ENCODE measurements around the gene KCNQ1. TPM values are rescaled to one million over a fixed set of nuclear protein-coding genes. Genes with fewer than 3 reads are reported as not detected.

KCNQ1 gene
- polyA plus RNA-seq, 1 donor from 2014 or later: not detected

DNA sequence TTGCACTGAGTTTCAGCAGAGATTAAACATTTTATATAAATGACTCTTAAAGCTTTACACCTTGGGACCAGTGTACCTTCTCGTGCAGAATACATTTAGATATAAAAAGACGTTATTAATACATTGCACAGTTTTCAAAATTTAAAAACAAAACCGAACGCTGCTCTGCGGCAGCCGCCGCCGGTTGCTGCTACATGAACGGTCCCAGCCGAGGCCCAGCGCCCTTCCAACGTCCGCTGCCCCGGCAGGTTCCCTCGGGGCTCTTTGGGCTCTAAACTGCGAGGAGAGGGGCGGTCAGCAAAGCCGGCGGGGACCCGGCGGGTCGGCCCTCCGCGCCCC, 438.8 kb downstream of the KCNQ1 start:
- H4K20me1 ChIP-seq (ENCODE audit: insufficient read depth): no peaks in the 10 kb centered on the region
- no peaks in the 10 kb centered on the region for H3F3A ChIP-seq (ENCODE audit: insufficient read depth, low read length, poor library complexity, severe bottlenecking)
- H3K36me3 ChIP-seq (ENCODE audit: insufficient read depth, low read length): no peaks in the 10 kb centered on the region
- H3K27me3 ChIP-seq (ENCODE audit: insufficient read depth, low read depth, low read length): peaks cover 5% of the 10 kb centered on the region
- peak overlapping the region; percentile 69 for H3K4me3 ChIP-seq (ENCODE audit: low read length)
- no peak overlapping the region for H3K27ac ChIP-seq (ENCODE audit: low read length)
- H3K9me2 ChIP-seq (ENCODE audit: insufficient read depth, low read length): no peaks in the 10 kb centered on the region
- no peaks in the 10 kb centered on the region for H3K9me3 ChIP-seq (ENCODE audit: low read length)
- H3K9ac ChIP-seq (ENCODE audit: low read length): peak overlapping the region; percentile 53
- H3K79me2 ChIP-seq (replicated peaks; ENCODE audit: insufficient read depth, low read length): peaks cover 10% of the 10 kb centered on the region
- no peak for TF ChIP-seq MXI1 (conservative IDR thresholded peaks at IDR 0.05; ENCODE audit: poor library complexity, severe bottlenecking)
- TF ChIP-seq POLR2AphosphoS5 (IDR thresholded peaks at IDR 0.05): no peak
- H2AFZ ChIP-seq (ENCODE audit: low read depth, low read length): no peak overlapping the region
- peak overlapping the region; percentile 62 for H3K4me2 ChIP-seq (ENCODE audit: low read length)

DNA sequence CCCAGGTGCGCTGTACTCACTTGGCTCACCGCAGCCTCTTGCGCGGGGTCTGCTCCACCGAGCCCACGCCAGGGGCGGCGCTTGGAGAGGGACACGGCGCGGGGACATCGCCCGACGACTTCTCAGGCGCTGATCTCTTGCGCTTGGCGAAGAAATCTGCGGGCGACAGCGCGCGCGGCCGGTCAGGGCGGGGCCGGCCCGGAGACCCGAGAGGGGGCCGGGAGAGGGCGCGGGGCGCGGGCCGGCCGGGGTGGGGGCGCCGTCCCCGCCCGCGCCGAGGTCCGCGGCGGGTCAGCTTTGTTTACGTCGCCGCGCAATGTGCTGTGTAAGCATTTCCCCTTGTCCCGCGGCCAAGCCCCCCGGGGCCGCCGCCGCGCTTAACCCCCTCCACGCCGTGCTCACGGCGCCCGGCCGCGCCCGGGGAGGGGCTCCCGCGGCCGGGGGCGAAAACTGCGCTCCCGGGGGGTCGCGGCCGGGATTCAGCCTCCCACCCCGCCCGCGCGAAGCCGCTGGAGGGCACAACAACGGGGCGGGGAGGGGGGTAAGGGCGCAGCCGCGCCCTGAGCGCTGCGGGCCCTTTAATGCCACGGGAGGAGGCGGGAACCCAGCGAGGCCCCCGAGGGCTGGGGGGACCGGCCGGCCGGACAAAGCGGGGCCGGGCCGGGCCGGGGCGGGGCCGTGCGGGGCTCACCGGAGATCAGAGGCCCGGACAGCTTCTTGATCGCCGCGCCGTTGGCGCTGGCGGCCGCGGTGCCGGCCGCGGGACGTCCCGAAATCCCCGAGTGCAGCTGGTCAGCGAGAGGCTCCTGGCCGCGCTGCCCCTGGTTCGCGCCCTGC, 439.4 kb downstream of the KCNQ1 start:
- Histone ChIP-seq H3K9ac (ENCODE audit: low read length) (peak overlapping the region; percentile 68), H3K27ac (ENCODE audit: low read length) (no peak overlapping the region), H3K79me2 (replicated peaks; ENCODE audit: insufficient read depth, low read length) (peaks cover 10% of the 10 kb centered on the region), H2AFZ (ENCODE audit: low read depth, low read length) (no peak overlapping the region), H3K27me3 (ENCODE audit: insufficient read depth, low read depth, low read length) (peaks cover 5% of the 10 kb centered on the region), H3K9me2 (ENCODE audit: insufficient read depth, low read length) (no peaks in the 10 kb centered on the region), H3K4me3 (ENCODE audit: low read length) (peak overlapping the region; percentile 69), H3F3A (ENCODE audit: insufficient read depth, low read length, poor library complexity, severe bottlenecking) (no peaks in the 10 kb centered on the region), H3K36me3 (ENCODE audit: insufficient read depth, low read length) (no peaks in the 10 kb centered on the region), H3K4me2 (ENCODE audit: low read length) (peak overlapping the region; percentile 62), H4K20me1 (ENCODE audit: insufficient read depth) (no peaks in the 10 kb centered on the region), H3K9me3 (ENCODE audit: low read length) (no peaks in the 10 kb centered on the region)
- TF ChIP-seq POLR2AphosphoS5 (IDR thresholded peaks at IDR 0.05) (peak; percentile 5), MXI1 (conservative IDR thresholded peaks at IDR 0.05; ENCODE audit: poor library complexity, severe bottlenecking) (peak; percentile 13), EP300 (conservative IDR thresholded peaks at IDR 0.05; ENCODE audit: poor library complexity, severe bottlenecking) (no peak)
- TF ChIP-seq, protein P1, sequence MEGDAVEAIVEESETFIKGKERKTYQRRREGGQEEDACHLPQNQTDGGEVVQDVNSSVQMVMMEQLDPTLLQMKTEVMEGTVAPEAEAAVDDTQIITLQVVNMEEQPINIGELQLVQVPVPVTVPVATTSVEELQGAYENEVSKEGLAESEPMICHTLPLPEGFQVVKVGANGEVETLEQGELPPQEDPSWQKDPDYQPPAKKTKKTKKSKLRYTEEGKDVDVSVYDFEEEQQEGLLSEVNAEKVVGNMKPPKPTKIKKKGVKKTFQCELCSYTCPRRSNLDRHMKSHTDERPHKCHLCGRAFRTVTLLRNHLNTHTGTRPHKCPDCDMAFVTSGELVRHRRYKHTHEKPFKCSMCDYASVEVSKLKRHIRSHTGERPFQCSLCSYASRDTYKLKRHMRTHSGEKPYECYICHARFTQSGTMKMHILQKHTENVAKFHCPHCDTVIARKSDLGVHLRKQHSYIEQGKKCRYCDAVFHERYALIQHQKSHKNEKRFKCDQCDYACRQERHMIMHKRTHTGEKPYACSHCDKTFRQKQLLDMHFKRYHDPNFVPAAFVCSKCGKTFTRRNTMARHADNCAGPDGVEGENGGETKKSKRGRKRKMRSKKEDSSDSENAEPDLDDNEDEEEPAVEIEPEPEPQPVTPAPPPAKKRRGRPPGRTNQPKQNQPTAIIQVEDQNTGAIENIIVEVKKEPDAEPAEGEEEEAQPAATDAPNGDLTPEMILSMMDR (IDR thresholded peaks at IDR 0.05; ENCODE audit: poor library complexity, severe bottlenecking): no peak

DNA sequence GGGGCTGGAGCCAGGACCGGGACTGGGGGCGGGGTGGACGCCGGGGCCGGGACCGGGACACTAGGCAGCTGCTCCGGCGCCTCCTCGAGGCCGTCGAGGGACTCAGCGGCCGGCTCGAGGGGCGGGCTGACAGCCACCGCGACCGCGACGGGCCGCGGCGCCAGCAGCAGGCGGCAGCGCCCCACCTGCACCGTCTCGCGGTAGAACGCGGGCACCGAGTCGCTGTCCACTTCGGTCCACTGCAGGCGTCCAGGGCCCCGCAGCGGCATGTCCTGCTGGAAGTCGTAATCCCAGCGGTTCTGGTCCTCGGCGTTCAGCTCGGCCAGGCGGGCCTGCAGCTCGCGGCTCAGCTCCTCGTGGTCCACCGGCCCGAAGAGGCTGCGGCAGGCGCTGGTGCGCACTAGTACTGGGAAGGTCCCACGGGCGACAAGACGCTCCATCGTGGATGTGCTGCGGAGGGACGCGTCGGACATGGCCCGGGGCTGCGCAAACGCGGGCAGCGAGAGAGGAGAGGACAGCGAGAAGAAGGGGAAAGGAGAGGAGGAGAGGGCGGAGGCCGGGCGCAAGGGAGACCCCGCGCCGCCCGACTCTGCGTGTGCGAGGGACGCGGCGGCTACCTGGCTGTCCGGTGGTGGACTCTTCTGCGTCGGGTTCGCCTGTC, 440.3 kb downstream of the KCNQ1 start:
- TF ChIP-seq, protein P1 (IDR thresholded peaks at IDR 0.05; ENCODE audit: poor library complexity, severe bottlenecking): peak; percentile 57
- TF ChIP-seq MXI1 (conservative IDR thresholded peaks at IDR 0.05; ENCODE audit: poor library complexity, severe bottlenecking): peak; percentile 72
- TF ChIP-seq TAF1 (IDR thresholded peaks at IDR 0.05; ENCODE audit: low read depth): no peak
- peak; percentile 48 for TF ChIP-seq SMC3 (conservative IDR thresholded peaks at IDR 0.05; ENCODE audit: poor library complexity)
- Histone ChIP-seq H3K4me3 (ENCODE audit: low read length) (peak overlapping the region; percentile 95), H4K20me1 (ENCODE audit: insufficient read depth) (no peaks in the 10 kb centered on the region), H3K9ac (ENCODE audit: low read length) (peak overlapping the region; percentile 80), H2AFZ (ENCODE audit: low read depth, low read length) (peak overlapping the region; percentile 27), H3K9me3 (ENCODE audit: low read length) (no peaks in the 10 kb centered on the region), H3K27ac (ENCODE audit: low read length) (peak overlapping the region; percentile 47), H3K36me3 (ENCODE audit: insufficient read depth, low read length) (no peaks in the 10 kb centered on the region), H3K79me2 (replicated peaks; ENCODE audit: insufficient read depth, low read length) (peaks cover 10% of the 10 kb centered on the region), H3K4me2 (ENCODE audit: low read length) (peak overlapping the region; percentile 73), H3K27me3 (ENCODE audit: insufficient read depth, low read depth, low read length) (peaks cover 5% of the 10 kb centered on the region), H3K9me2 (ENCODE audit: insufficient read depth, low read length) (no peaks in the 10 kb centered on the region), H3F3A (ENCODE audit: insufficient read depth, low read length, poor library complexity, severe bottlenecking) (no peaks in the 10 kb centered on the region)

Data from neural cell (in vitro differentiated cells).